Measurements from ENCODE around the gene BCDIN3D. TPM values are rescaled to one million over a fixed set of nuclear protein-coding genes. Genes with fewer than 3 reads are reported as not detected.
"Not testable (repeated sequence)": the region's sequence is repeated elsewhere in the genome, so short reads cannot be mapped to it uniquely, and the experiment has no call there.

Gene BCDIN3D
- total RNA-seq, 4 donors from 2014 or later, result 2.2 to 6.2 (median 5.5) TPM

GRCh38 chr12:49863946-49864797 is 21.3 kb upstream of the BCDIN3D start:
- Histone ChIP-seq H3K27me3 (peaks cover 0 to 3% (median 0%) of the 10 kb centered on the region in 4 donors), H3K9me3 (no peaks in the 10 kb centered on the region), H3K4me1 (peaks cover 21 to 24% (median 23%) of the 10 kb centered on the region in 4 donors), H3K27ac (replicated peaks in 1 of 4) (no peak overlapping the region), H3K4me3 (no peak overlapping the region), H3K36me3 (no peaks in the 10 kb centered on the region)
- 81% methylated on average over 17 of the region's 17 CpGs for WGBS
- DNase-seq (ENCODE audit: extremely low spot score), result peak; percentile 92
- intact Hi-C loops (cut with DNase I), result loop anchor here (10.0 kb wide), 1 partner anchor 181 kb away; no protein-coding TSS in a partner anchor
- no peak for TF ChIP-seq CTCF (IDR thresholded peaks at IDR 0.05)
- no peak for TF ChIP-seq POLR2AphosphoS5 (IDR thresholded peaks at IDR 0.05)
- no peak for TF ChIP-seq EP300 (IDR thresholded peaks at IDR 0.05)
- TF ChIP-seq POLR2A (IDR thresholded peaks at IDR 0.05; ENCODE audit: low read depth), result no peak

GRCh38 chr12:49860921-49861320 is 18.0 kb upstream of the BCDIN3D start:
- not testable (repeated sequence) for H3K4me3 ChIP-seq; H3K9me3 ChIP-seq; H3K27ac ChIP-seq (replicated peaks in 1 of 4); DNase-seq (ENCODE audit: extremely low spot score); H3K36me3 ChIP-seq; H3K4me1 ChIP-seq; H3K27me3 ChIP-seq
- intact Hi-C loops (cut with DNase I), result loop anchor here (10.0 kb wide), 1 partner anchor 184 kb away; no protein-coding TSS in a partner anchor
- 100% methylated on average over 1 of the region's 31 CpGs for WGBS

- H3K27me3 ChIP-seq, result peaks cover 0 to 12% (median 0%) of the 10 kb centered on the region in 4 donors
- H3K4me1 ChIP-seq; H3K4me3 ChIP-seq; intact Hi-C loops (cut with DNase I); H3K27ac ChIP-seq (replicated peaks in 1 of 4); DNase-seq (ENCODE audit: extremely low spot score); H3K9me3 ChIP-seq; H3K36me3 ChIP-seq: not testable (repeated sequence)
- WGBS, result 91% methylated on average over 4 of the region's 4 CpGs
Observed at GRCh38 chr12:49855890-49856289, 13.0 kb upstream of the BCDIN3D start.

DNA sequence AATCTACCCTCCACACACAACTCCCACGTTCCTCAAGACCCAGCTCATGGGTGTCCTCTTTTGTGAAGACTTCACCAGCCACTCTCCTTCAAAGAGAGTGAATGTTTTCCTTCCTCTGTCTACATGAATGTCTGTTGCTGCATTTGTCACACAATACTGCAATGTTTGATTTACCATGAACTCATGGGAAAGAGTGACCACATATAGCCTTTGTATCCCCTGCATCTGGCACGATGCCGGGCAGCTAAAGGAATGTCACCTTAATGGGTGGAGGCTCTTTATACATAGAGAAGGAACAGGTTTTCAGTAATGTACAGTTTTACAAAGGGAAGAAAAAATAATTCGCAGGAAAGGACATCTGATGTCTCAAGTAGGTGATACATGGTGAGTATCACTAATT is 12.1 kb upstream of the BCDIN3D start:
- Histone ChIP-seq H3K27me3 (peaks cover 0 to 21% (median 0%) of the 10 kb centered on the region in 4 donors), H3K27ac (replicated peaks in 1 of 4) (no peak overlapping the region), H3K4me3 (no peak overlapping the region), H3K9me3 (no peaks in the 10 kb centered on the region), H3K36me3 (no peaks in the 10 kb centered on the region), H3K4me1 (no peaks in the 10 kb centered on the region)
- intact Hi-C loops (cut with DNase I), result no loop called here
- TF ChIP-seq EP300 (IDR thresholded peaks at IDR 0.05) (no peak), POLR2A (IDR thresholded peaks at IDR 0.05; ENCODE audit: low read depth) (no peak), POLR2AphosphoS5 (IDR thresholded peaks at IDR 0.05) (no peak), CTCF (IDR thresholded peaks at IDR 0.05) (no peak)
- DNase-seq (ENCODE audit: extremely low spot score), result peak; percentile 82
- WGBS, result 92% methylated on average over 4 of the region's 4 CpGs

DNA sequence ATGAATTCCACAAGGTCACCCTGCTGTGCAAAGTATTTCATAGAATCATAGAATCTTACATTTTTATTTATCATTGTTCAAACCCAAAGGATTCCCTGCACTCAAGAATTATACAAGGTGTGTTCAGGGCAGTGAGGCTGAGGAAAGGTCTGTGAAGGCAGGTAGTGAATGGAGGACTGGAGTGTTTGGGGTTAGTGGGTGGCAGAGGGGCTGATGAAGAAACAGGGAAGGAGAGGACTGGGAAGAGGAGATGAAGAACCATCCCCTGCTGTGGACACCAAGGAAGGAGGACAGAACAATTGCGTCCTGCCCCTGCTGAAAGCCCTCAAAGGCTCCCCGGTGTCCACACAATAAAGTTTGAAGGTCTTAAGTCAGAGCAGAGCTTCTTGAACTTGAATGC is 10.8 kb upstream of the BCDIN3D start:
- H3K9me3 ChIP-seq, result no peaks in the 10 kb centered on the region
- H3K27ac ChIP-seq (replicated peaks in 1 of 4), result no peak overlapping the region
- intact Hi-C loops (cut with DNase I), result no loop called here
- TF ChIP-seq EP300 (IDR thresholded peaks at IDR 0.05) (no peak), POLR2A (IDR thresholded peaks at IDR 0.05; ENCODE audit: low read depth) (no peak), POLR2AphosphoS5 (IDR thresholded peaks at IDR 0.05) (no peak), CTCF (IDR thresholded peaks at IDR 0.05) (no peak)
- DNase-seq (ENCODE audit: extremely low spot score), result peak; percentile 60
- no peak overlapping the region for H3K4me3 ChIP-seq
- WGBS, result 81% methylated on average over 2 of the region's 2 CpGs
- no peaks in the 10 kb centered on the region for H3K36me3 ChIP-seq
- H3K27me3 ChIP-seq, result peaks cover 0 to 34% (median 2%) of the 10 kb centered on the region in 4 donors
- H3K4me1 ChIP-seq, result no peaks in the 10 kb centered on the region

All from esophagus muscularis mucosa (tissue), 4 donors.